HK-2 (cell line): ENCODE results near the gene ASAP2.

ENCODE experiments used
- DNase-seq: peaks from one replicate; pipeline ENCODE4 v3.0.0-alpha.2; 2018; ENCODE audit not compliant: unreplicated experiment

ASAP2 gene

DNA sequence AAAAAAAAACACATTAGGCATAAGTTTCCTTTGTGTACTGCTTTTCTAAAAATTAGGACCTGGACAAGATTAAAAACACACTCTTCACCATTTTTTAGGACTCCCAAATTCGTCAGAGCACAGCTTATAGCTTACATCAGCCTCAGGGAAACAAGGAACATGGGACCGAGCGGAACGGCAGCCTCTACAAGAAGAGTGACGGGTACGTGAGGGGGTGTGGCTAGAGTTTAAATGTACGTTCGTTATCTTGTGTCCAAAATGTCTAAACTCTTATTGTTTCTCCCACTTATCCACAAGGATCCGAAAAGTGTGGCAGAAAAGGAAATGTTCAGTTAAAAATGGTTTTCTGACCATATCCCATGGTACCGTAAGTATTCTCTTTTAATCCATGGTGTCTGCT is 137.8 kb downstream of the ASAP2 start:
- no peak for DNase-seq

DNA sequence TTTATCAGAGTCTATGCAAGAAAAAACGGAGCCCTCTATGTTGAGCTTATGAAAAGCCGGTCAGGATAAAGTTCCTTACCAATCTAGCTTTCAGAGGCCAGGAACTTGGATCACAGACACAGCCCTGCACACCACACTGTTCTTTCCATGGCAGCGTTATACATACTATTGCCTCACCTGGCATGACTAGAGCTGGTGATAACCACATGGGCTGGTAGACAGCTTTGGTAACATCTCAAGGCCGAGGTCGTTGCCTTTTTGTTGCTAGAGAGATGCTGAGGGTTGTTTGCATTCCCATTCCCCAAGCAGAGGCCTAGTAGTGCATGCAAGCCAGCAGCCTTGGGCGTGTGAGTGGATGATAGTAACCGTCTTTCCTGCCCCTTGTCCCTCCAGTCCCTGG is 138.7 kb downstream of the ASAP2 start:
- no peak for DNase-seq

DNA sequence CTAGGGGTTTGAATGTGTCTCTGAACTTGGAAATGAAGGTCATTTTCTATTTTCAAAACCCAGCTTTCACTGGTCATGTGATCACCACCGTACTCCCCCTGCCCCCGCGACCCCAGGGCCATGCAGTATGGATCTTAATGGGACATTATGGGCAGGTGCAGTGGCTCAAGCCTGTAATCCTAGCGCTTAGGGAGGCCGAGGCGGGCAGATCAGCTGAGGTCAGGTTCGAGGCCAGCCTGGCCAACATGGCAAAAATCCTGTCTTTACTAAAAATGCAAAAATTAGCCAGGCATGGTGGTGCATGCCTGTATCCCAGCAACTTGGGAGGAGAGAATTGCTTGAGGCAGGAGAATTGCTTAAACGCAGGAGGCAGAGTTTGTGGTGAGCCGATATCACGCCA is 139.4 kb downstream of the ASAP2 start:
- DNase-seq: no peak

DNA sequence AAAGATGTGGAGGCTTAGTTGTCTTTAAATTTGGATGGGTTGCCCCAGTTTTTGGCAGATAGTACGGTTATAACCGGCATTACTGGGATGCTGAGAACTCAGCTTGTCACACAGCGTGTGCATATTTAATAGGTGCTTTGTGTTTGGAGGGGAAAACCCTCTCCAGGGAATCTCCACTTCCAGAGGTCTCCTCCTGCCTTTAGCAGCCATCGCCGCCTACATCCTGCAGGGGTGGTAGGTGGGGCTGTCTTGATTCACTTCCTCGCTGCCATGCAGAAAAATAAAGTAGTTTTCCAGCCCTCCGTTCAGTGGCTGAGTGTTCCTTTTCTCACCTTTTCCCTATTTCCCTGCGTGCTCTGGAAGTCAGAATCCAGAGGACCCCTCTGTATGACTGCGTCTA is 140.3 kb downstream of the ASAP2 start:
- DNase-seq: no peak

DNA sequence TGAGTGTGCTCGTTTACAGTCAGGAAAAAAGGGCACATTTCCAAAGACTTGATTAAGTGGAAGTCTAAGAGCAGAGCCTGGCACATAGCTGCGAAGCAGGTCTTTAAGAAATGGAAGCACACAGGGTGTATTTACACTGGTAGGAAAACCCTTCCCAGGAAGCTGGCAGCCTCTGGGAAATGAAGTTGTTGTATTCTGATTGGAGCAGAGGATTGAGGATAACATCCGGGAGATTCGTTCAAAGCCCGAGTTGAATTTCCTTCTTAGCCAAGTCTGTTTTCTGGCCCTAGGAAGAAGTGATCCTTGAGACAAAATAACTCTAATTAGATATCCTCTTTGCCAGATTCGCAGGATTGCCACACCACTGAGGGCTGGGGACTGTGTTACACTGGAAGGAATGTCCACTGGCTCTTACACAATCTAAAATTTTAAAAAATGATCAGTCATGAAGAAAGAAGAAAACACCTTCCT is 140.8 kb downstream of the ASAP2 start:
- no peak for DNase-seq

DNA sequence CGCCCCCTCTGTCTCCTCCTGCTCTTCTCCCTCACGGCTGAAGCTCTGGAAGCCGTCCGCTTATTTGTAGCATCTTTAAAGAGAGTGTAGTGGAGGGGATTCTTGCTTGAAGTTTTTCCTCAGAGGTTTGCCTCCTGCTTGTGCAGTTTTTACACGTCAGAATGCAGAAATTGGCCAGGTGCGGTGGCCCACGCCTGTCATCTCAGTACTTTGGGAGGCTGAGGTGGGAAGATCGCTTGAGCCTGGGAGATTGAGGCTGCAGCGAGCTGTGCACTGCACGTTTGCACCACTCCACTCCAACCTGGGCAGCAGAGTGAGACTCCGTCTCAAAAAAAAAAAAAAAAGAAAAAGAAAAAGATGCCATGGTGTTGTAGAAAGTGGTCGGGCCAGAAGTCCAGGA is 147.7 kb downstream of the ASAP2 start:
- no peak for DNase-seq

DNA sequence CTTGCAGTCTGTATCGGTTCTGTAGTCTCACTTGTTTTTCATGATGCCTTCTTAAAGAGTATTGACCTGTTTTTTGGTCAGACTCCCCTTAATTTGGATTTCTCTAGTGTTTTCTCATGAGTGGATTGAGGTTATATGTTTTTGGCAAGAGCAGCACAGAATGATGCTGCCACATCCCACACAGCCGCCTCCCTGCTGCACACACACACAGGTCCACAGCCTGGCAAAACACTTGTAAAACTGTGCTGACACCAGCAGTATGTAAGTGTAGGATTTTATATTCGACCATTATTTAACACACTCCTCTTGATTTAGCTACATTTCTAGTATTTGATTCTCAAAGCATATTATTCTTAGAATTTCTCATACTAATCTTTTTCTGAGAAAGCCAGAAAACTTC is 148.7 kb downstream of the ASAP2 start:
- DNase-seq: no peak

DNA sequence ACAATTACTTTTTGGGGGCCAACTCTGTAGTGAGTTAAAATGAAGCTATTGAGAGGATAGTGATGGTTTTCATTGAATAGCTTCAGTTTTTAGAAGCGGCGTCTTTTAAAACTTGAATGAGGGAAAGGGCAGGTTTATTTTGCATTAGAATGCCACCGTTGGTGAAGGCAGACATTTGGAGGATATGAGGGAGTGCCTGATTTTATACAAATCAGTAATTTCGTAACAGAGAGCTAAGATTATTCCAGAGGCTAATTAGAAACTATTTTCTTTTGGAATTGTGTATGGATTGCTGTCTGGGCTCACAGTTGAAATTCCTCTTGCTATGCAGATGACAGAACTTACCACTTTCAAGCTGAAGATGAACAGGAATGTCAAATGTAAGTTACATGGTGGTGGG is 149.1 kb downstream of the ASAP2 start:
- no peak for DNase-seq

DNA sequence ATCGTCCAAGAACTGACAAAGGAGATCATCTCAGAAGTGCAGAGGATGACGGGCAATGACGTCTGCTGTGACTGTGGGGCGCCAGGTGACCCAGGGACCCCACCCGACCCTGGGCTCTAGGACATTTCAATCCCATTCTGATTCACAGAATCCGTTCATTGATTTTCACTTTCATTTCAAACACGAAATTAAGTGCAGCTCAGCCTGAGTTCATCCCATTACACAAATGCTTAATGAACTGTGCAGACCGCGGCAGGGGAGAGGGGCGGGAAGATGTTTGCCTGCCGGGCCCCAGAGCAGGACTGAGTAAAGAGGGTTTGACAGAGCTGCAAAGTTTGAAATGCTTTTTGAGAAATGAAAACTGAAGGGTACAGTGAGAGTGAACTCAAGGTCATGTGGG is 149.6 kb downstream of the ASAP2 start:
- DNase-seq: no peak

DNA sequence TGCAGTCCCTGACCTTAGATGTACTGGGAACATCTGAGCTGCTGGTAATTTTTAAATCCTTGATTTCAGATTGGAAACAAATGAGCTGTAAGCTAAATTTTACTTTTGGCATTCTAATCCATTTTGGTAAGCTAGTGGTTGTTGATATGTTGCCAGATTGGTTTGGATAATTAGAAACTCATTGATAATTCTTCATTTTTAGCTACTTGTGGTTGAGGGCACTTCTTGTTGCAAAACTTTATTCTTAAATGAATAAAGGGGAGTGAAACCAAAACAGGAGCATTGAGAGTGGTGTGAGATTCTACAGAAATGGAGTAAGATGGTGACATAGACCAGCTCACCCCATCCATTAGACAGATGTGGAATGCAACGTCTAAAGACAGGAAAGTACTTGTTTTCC is 152.2 kb downstream of the ASAP2 start:
- no peak for DNase-seq

DNA sequence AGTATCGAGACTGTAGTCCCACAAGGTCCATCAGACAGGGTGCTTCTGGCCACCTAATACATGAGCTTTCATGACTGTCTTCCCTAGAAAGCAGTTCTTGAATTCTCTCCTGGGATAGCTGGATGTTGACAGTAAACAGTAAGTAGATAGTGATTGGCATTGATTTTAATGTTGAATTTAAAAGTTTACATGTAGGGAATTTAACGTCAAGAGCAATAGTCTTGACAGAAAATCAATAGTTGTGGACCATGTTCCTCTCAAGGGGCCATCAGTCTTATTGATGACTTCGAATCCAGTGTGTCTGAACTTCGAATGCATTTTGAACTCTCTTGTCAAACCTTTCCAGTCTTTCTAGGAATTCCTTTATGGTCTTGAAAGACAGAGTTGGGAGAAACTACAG is 152.9 kb downstream of the ASAP2 start:
- no peak for DNase-seq

DNA sequence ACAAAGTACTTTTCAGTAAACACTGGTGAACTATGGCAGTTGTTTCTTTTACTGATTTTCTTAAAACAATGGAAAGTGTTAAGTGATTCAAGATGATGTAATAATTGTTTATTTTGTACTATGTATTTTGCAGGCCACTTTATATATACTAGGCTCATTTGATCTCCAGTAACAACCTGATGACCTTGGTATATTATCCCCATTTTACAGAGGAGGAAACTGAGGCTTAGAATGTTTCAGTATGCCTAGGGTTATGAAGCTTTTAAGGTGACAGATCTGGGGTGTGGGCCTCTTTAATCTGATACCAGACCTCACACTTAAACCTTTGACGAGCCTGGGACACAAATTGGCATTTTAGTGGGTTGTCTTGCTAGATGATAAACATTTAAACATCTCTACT is 153.5 kb downstream of the ASAP2 start:
- no peak for DNase-seq

DNA sequence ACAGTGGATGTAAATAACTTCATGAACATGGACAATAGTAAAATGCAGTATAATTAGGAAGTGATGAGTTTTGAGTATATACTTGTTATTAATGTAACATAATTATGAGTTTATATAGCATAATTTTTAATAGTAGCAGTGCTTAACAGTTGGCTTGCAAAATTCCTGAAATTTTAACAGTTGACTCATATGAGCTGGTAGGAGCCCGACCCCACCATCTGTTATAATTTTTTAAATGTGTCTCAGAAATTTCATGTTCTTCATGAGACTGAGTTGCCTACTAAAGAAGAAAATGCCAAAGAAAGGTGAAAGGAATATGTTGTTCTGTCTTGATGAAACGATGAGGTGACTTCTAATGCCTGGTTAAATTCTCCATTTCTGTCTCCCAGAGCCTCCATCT is 154.1 kb downstream of the ASAP2 start:
- DNase-seq: no peak

DNA sequence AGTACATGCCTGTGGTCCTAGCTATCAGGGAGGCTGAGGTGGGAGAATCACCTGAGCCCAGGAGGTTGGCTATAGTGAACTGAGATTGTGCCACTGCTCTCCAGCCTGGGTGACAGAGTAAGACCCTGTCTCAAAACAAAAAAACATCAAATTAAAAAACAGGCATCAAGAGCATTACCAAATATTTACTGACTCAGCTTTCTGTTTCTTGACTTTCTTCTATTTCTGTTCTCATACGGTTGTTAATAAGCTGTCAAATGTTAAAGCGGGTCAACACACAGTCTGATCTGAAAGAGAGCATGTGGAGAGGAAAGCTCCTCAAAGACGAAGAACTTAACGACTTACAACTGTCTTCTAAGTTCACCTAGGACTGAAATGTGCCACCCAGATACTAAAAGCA is 157.8 kb downstream of the ASAP2 start:
- DNase-seq: no peak

DNA sequence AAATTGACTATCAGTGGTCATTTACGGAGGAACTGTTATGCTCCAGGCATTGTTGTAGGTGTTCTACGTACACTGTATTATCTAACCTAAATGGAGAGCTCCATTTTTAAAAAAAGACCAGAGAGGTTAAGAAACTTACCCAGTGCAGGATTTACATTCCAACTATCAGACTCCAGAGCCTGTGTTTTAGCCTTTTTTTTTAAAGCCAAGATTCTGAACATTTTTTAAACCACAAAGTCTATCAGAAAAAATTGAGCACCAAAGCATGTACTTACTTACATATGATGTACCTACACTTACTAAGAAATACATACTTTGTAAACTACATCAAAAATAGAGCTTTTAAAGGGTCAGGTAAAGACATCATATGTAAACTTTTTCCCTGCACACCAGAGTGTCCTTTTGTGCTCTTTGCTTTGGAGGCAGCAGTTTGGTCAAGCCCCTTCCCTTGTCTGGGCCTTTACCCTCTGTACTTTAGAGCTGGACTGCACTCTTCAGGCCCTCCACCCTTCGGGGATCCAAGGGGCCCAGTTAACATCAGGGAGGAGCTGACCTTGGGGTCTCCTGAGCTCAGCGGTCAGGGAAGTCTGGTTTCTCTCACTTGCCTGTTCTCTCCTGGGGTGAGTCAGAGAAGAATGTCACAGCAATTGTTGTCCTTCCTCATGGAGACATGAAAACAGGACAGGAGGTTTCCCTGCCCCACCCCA is 158.3 kb downstream of the ASAP2 start:
- no peak for DNase-seq

DNA sequence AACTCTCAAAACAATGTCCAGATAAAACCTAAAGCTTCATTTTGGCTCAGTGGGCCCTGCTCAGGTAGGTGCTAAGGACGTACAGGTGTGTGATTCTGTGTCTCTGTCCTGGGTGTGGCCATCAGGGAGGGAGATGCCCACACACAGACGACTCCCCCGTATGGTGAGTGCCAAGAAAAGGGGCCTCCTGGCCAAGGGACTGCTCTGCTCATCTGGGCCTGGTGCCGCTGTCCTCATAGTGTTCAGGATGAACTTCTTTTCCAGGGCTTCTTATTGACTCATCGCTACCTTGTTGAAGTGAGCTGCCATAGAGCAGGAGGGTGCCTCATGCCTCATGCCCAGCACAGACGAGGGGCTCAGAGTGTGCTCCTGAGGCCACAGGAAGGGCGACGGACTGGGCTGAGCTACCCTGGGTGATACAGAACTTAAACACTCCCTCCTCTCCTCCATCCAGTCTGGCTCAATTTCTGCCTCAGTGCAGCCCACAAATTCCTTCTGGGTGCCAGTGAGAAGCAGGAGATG is 158.9 kb downstream of the ASAP2 start:
- no peak for DNase-seq

DNA sequence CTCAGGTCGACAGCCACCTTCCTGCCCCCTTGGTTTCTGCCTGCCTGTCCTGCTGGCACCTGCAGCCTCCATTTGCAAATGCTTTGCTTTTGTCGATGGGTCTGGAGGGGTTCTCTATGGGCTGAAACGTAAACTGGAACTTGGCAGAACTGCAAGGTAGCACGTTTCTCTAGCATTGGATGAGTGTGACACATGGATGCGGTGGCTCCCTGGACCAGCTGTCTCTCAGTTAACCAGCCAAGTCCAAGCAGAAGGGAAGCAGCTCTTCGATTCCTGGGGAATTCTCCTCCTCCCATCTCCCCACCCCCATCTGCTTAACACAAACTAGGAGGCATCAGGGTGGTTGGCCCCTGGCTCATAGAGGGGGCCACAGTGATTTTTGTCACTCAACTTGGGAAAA is 159.4 kb downstream of the ASAP2 start:
- no peak for DNase-seq

DNA sequence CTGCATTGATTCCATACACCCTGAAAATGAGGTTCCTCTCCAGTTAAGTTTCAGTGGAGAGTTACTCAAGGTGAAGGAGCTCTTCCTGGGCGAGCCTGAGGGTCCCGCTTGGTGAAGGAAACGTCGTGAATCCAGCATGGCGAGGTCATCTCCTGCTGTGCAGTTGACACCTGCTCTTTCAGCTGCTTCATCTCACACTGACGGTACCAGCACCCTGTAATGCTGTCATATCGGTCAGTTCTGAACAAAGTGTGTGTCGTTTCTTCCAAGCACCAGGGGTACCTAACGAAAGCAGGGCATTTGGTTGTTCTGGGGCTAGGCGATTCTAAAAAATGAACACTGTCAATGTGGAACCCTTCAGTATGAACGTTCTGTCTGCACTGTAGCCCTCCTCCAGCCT is 164.1 kb downstream of the ASAP2 start:
- DNase-seq: no peak

DNA sequence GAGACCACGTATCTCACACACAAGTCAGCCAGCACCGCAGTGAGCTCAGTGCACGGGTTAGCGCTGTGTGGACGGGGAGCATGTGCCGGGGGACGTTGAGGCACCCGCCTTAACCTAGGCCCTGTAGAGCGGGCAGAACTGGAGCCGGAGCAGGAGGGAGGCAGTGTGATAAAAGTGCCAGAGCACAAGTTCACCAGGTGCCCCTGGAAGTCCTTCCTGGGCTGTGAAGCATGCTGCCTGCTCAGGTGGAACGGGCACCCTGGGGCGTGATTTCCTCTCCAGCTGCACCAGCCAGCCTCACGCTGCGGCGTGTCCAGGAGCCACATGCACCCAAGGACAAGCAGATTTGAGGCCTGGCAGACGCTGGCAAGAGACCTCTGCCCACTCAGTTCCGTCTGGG is 166.4 kb downstream of the ASAP2 start:
- no peak for DNase-seq

DNA sequence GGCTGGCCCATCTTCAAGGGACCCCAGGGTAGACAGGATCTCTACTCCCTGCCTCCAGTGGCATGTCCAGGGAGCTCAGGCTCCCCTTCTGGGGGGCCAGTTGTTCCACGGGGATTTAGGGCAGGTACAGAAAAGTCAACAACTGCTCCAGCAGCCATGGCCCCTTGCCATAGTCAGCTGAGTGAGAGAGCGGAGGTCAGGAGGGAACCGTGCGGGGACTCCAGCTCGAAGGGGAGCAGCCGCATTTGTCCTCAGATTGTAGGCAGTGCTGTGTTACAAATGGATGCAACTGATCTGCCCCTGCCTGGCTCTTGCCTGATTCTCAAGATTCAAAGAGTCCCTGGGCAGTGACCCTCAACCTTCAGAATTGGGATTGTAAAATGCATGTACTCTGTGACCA is 166.9 kb downstream of the ASAP2 start:
- no peak for DNase-seq

DNA sequence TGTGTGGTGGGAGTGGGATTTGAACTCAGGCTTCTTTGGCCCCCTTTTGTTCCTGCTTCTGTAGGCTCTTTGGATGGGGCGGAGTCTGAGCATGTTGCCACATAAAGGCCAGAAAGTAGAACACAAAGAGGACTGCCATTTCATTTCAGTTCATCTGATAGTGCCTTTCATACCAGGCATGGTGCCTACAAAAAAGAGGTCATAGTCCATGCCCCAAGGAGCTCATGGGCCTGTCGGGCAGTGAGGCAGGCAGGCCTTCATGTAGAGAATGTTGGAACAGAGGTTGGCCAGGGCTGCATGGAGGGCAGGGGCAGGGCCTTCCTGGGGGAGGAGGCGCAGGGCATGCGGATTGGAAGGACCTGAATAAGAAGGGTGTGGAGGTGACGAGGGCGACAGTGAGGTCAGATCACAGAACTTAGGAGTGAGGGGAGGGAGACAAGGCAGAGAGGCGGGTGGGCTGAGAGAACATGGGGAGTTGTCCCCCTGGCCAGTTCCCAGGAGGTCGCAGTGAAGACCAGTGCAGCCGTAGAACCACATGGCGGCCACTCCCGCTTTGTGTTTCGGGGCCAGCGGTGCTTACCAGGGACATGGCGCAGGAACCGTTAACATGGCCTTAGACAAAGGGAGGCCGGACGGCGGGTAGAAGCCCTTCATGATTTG is 167.6 kb downstream of the ASAP2 start:
- no peak for DNase-seq

DNA sequence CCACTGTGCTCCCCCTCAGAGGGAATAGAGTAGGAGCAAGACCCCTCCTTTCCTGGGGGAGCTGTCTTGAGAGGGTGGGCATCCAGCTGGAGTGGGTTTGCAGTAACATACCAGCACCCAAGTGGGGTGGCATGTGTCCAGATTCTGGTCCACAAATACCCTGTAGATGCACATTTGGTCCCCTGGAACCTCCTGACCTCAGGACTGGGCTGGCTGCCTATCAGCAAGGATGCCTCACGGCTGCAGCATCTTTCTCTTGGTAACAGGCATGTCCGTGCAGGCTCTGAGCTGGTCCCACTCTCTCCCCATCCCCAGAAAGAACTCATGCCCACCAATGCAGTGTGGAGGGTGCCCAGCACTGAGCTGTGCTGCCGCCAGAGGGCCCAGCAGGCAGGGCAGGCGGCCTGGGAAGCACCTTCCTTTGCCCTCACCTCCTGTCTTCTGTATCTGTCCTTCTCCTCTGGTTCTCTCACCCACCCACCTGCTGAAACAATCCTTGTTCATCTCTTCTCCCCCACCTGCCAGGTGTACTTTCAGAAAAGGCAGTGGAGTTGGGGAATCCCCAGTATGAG is 169.3 kb downstream of the ASAP2 start:
- no peak for DNase-seq

DNA sequence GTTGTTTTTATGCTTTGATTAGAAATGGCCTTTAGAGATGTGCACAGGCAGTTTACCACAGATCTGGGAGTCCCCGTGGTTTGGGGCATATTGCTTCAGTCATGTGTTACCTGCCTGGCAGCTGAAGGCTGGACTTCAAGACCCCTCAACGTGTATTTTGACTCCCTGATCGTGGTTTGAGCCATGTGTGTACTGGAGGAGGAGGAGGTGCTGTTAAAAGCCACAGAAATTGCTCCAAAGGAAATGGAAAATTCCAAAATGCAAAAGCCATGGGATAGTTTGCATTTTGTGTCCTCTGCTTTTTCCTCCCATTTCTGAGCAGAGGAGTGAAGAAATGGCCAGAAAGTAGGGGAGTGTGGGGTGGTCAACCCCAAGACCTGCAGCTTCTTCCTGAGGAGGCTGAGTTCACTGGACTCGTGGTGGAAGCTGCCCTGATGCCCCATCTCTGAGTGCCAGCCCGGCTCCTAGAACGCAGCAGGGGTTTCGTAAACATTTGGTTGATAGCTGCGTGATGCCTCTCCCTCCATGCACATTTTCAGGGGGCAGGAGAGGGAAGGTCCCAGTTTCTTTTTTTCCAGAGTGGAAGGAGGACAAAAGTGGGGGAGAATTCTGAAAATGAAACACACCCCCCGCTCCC is 171.0 kb downstream of the ASAP2 start:
- no peak for DNase-seq
